Raji (cell line): ENCODE data around the gene DPPA4.

Experiments used
- POLR2A ChIP-seq: IDR thresholded peaks from 2 replicates; pipeline ENCODE4 v1.6.1; 2011; ENCODE audit warnings: low read depth, low read length, control low read depth; ENCODE audit not compliant: insufficient read depth

Gene DPPA4, protein sequence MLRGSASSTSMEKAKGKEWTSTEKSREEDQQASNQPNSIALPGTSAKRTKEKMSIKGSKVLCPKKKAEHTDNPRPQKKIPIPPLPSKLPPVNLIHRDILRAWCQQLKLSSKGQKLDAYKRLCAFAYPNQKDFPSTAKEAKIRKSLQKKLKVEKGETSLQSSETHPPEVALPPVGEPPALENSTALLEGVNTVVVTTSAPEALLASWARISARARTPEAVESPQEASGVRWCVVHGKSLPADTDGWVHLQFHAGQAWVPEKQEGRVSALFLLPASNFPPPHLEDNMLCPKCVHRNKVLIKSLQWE

GRCh38 chr3:109337393-109337792 is at the start of gene DPPA4:
Gene DPPA4 (minus strand): TSS chr3:109337546. CDS start chr3:109337517, 29 bp downstream.
- no peak for TF ChIP-seq POLR2A

DNA sequence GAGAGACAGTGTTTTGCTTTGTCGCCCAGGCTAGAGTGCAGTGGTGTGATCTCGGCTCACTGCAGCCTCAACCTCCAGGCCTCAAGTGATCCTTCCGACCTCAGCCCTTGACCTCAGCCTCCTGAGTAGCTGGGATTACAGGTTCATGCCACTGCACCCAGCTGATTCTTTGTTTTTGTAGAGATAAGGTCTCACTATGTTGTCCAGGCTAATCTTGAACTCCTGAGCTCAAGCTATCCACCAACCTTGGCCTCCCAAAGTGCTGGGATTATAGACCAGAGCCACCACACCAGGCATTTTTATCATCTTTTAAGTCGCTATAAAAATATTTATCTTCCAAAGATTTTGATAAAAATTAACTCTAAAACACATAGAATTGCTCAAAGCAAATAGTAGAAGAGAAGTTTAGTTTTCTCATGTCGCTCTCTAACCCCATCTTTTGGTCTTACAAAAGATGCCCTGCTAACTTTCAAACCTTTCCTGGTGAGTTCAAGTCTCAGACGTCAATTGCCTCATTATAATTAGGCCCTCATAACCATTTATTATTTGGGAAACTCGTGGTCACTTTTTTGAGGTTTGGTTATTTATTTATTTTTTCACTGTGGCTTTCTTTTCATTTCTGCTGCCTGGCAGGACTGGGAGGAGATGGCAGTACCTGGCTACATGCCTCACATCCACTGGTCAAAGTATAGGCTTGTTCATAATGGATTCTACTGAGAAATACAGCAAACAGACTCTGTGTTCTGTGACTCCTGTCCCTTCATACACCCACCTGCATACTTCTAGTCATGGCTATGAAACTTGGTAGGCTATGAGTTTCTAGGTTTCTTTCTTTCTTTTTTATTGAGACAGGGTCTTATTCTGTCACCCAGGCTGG is 48.3 kb upstream of the DPPA4 start:
- TF ChIP-seq POLR2A = no peak

- TF ChIP-seq POLR2A = no peak
These were observed 46.8 kb upstream of the DPPA4 start for GRCh38 chr3:109384164-109384563.

DNA sequence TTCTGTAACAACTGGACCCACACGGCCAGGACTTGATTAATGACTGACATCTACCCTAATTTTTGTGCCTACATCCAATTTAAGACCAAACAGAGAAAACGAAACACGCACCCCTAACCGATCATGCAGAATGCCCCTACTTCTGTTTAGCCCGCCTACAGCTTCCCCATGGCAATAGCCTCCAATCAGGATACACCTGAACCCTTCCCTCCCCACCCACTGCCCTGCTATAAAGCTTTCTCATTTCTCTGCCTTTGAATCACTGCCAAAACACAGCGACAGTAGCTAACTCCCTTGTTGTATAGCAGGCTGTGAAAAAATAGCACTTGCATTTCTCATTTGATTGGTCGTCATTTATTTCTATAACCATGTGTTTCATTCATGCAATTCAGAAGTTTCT is 45.2 kb upstream of the DPPA4 start:
- TF ChIP-seq POLR2A = no peak

GRCh38 chr3:109375975-109376374 is 38.6 kb upstream of the DPPA4 start:
- no peak for TF ChIP-seq POLR2A

- TF ChIP-seq POLR2A = no peak
These were observed 36.6 kb upstream of the DPPA4 start for GRCh38 chr3:109373933-109374332.

DNA sequence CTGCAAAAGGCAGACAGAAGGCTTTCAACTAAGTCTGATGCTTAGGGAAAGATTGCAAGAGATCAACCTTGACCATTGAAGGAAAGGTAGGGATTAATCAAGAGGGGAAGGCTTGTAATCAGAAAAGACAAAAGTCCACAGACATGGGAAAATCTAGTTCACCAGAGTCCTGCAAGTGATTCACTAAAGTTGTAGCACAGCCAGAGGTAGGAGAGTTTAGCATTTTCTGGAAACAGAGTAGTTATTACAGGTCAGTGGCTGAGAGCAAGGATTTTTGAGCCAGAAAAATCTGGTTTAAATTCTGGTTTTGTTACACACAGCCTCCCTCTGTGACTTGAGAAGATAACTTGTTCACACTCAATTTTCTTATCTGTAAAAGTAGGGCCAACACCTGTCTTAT is 35.3 kb upstream of the DPPA4 start:
- no peak for TF ChIP-seq POLR2A

DNA sequence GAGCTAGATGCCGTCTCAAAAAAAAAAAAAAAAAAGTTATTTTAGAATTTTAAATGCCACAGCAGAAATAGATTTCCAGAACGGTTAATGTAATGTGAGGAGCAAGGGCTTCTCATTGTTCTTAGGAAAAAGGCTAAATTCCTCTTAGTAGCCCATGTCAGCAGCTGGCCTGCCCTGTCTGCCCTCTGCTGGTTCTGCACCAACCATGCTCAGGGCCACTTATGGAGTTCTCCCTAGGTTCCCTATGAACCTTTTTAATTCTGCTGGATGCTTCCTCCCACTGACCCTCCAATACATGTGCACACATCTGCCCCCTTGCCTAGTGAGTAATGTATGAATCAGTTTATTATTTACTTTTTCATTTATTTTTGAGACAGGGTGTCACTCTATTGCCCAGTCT is 32.2 kb upstream of the DPPA4 start:
- TF ChIP-seq POLR2A = no peak

DNA sequence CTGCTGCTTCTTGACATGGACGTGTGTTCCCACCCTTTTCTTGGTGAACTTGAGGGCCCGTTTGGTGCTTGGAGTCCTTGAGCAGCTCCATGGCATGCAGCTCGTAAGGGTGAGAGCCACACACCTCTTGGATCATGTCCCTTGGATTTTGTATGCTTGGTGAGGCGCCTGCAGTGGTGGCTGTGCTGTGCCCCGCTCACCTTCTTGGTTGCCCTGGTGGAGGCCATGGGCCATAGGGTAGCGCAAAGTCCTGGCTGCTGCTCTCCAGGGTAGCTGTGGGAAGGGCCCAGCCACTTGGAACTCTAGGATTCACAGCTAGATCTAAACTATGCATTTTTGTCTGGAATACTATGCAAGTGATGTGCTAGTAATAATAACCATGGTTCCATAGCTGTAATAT is 26.7 kb upstream of the DPPA4 start:
- TF ChIP-seq POLR2A = no peak

- no peak for TF ChIP-seq POLR2A
These were observed 26.3 kb upstream of the DPPA4 start for GRCh38 chr3:109363634-109364033.

- no peak for TF ChIP-seq POLR2A
These were observed 25.5 kb upstream of the DPPA4 start for GRCh38 chr3:109362823-109363222.

DNA sequence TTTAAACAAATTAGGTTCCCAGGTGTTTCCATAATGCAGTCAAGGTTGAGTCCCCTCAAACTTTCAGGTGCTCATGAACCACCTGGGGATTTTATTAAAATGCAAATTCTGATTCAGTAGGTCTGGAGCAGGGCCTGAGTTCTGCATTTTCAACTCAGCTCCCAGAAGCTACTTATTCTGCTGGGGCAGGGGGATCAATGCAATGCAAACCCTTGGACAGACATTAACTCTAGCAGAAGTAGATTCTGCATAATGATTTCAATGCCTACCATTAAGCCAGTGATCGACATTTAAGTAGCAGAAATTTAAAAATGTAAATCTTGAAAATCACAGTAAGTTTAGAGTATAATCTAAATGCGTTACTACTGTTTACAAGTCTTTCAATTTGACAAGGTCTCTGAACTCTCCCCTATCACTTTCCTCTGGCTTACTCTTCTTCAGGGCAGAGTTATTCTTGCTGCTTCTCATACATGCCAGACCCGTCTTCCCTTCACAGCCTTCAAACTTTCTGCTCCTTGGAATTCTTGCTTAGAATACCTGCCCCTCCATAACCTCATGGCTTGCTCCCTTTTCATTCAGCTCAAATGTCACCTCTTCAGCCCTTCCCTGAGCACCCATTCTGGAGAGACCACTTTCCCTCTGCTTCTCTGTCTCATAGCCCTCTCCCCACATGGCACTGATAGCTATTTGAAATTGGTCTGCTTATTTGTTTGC is 19.3 kb upstream of the DPPA4 start:
- no peak for TF ChIP-seq POLR2A

DNA sequence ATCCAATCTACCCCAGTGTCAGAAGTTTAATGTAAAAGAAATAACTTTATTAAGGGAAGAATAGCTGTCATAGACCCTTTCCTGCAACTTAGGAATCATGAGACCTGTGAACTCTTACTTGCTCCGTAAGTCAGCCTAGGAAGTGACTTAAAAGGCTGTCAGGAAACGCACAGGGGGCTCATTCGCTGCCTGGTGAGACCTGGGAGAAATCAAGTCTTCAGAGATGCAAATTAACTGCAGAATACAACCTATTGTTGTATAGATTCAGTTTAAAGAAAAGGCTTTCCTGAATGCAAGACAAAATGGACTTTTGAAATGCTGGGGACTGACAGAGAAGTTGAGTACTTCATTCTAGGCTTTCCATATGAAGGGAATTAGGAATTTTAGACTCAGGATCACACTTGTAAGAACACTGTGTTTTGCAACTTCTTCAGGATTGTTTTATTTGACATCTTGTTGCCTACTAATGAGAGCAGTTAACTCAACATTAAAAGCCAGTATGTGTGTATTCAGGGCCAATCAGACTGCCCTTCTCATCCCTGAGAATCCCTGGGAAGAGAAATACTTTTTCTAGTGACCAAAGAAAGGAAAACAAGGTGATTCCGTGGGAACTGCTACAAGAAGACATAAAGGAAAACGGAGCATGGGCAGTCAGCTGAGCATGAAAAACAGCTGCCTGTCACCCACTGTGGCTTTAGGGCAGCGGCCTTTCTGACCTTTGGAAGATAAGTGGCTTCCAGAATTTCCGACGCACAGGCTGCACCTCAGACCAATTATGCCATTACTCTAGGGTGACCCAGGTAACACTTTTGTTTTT is 18.5 kb upstream of the DPPA4 start:
- TF ChIP-seq POLR2A = no peak

DNA sequence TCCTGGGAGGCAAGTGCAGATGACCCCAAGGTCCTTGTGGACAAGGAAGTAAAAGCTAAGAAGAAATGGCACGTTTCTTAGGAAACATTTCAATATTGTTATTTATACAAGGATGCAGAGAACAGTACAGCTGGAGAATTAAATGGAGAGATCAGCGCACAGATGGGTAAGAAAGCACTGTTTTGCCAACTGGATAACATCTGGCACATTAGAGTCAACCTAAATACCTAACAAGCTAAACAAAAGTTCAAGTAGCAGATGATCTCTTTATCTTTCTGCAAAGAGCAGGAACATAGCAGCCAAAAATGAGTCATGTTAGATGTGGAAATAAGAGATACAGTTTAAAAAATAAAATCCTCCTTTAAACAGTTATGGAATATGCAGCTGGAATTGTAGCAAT is 15.7 kb upstream of the DPPA4 start:
- no peak for TF ChIP-seq POLR2A

DNA sequence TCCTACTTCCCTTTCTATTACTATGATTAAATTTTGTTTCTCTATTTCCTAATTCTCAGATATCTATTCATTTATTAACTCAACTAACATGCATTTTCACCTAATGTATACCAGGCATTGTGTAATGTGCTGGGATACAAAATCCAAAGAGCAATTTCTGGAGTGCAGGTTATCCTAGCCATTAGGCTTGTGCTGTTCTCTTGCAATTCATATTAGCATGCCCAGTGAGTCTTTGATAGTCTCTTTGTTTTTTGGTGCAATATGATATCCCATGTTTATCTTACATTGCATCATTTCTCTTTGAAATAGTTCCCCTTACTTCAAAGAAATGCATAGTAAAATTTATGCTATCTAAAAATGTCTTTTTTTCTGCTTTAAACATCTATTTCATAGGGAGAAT is 13.9 kb upstream of the DPPA4 start:
- TF ChIP-seq POLR2A = no peak
